DMS153 treated with DMSO at 0.1 percent for 48 hours (cell line): Measurements from ENCODE around the gene DKK3.

Experiments used
- DNase-seq: peaks from one replicate; lab custom pipeline; 2025; ENCODE audit not compliant: unreplicated experiment; lab: John Stamatoyannopoulos, UW

DKK3 gene

DNA sequence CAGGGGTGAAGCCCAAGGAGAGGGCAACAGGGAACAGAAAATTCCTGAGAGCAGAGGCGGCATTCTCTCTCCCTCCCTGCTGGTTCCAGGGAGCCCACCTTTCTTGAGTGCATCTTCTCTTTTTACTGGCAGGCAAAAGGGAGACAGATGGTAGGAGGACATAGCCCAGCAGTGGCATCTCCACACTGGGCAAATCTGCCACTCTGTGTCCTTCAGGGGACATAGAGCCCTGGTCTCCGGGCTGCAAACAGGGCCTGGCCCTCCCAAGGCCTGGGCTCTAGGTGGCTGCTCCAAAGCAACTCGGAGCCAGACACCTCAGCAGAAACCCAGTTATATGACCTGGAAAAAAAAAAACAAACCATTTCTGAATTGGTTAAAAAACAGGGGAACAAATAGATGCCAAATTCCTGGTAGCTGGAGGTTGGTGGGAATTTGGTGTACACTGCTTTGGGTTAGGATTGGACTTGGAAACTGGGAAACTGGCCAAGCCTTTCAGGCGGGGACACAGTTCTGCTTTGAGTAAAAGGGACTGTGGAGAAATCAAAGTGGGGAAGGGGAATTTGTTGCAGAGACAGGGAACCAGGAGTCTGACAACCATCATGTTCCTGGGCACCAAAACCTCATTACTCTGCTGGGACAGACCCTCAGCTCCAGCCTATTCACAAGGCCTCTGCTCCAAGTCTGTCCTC, 23.6 kb upstream of the DKK3 start:
- DNase-seq: no peak

DNA sequence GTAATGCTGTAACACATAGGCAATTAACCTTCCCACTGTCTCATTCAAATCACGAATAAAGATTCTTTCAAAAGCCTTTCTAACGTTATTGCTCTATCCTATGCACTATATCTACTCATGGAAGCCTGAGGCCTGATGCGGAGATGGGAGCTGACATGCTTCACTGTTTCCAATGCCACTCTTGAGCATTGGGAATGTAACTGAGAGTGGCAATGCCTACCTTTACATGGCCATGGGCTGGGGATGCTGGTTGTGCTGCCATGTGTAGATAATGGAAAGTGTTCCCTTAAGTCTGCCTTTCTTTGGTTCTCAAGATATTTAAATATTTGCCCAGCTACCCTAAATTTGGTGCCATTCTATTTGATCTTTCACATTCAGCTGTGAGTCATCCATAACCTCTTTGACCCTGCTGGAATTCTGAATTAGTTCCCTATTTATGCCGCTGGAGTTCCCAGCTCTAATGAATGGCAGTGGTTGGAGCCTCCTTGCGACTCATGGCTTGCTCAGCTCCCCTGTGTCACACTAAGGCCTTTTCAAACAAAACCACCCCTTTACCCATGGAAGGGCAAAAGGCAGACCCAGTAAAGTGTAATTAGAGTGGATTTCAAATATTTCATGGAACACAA, 21.4 kb upstream of the DKK3 start:
- DNase-seq: no peak

DNA sequence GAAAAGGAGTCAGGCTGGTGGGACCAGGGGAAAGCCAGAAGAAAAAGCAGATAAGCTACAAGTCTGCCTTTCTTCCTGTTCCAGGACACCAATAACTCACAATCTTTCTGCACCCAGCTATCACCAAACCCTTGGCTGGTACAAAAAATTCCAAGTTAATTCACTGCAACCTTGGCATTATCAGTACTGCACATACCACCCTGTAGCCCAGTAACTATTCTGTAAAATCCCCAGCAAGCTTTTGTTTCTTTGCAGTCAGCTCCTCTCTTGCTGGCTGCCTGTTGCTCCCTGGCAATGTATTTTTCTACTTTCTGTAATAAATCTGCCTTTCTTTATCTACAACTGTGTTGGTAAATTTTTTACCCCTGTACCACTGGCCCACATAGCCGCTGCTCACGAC, 20.7 kb upstream of the DKK3 start:
- no peak for DNase-seq

DNA sequence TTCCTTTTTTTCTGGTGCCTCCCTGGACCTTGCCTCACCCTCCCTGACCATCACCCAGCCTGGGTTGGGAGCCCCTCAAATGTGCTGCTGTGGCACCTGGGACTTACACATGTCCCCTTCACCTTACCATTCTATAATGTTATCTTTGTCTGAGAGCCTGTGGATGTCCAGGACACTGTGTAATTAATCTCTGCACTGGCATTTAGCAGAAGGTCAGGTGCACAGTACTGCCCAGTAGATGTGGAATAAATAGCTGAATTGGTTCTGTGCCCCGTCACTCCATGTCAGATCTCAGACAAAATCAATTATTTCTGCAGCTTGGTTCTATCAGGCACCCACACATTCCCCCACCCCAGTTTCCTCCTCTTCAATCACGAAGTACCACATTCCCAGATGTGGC, 19.9 kb upstream of the DKK3 start:
- no peak for DNase-seq

DNA sequence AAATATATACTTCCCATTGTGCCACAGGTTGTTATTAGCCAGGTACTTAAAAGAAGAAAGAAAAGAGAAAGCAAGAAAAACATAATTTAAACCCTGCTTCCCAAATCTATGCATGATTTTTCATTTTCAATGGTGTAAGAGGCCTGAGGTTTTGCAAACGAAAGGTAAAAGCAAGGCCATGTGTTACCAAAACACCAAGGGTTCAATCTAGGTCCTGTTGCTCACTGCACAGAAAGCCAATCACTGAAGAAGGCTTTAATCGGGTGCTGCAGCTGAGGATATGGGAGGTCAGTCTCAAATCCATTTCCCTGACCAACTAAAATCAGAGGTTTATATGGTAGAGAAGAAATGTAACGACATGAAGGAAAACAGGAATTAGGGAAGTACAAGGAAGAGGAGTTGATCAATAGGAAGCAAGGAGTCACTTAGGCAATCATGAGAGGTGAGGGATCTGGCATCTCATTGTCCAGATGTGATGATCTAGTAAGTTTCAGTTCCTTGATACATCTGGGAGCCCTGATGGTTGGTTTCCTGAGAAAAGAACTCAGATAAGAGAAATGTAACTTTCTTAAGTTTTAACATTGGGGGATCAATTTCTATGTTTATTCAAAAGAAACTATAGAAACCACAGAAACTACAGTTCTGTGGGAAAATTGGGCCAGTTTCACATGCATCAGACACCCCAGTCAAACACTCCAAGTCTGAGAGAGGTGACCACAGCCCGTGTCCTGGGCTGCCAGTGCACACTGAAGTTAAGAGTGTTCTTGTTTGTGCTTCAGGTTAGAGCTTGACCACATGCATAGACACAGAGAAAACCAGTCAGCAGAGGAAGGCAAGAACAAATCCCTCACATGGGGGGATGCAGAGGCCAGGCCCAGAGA, 18.1 kb upstream of the DKK3 start:
- no peak for DNase-seq

DNA sequence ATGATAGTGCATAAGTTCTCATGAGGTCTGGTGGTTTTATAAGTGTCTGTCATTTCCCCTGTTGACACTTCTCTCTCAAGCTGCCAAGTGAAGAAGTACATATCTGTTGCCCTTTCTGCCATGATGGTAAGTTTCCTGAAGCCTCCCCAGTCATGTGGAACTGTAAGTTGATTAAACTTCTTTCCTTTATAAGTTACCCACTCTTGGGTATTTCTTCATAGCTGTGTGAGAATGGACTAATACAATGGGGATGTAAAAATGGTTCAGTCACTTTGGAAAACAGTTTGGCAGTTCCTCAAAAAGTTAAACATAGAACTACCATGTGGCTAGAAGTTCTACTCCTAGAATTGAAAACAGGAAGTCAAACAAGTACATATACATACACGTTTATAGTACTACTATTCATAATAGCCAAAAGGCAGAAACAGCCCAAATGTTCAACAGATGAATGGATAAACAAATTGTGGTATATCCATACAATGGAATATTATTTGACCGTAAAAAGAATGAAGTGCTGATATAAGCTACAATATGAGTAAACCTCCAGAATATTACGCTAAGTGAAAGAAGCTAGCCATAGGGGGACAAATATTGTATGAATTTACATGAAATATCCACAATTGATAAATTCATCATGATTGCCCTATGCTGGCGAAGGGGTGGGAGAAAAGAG, 16.0 kb upstream of the DKK3 start:
- no peak for DNase-seq

DNA sequence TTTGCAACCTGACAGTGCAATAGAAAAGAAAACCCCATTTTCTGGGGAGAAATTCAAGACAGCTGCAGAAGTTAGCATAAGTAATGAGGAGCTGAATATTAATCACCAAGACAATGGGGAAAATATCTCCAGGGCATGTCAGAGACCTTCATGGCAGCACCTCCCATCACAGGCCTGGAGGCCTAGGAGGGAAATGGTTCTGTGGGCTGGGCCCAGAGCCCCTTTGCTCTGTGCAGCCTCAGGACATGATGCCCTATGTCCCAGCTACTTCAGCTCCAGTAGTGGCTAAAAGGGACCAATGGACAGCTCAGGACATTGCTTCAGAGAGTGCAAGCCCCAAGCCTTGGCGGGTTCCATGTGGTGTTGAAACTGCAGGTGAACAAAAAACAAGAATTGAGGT, 14.6 kb upstream of the DKK3 start:
- no peak for DNase-seq

DNA sequence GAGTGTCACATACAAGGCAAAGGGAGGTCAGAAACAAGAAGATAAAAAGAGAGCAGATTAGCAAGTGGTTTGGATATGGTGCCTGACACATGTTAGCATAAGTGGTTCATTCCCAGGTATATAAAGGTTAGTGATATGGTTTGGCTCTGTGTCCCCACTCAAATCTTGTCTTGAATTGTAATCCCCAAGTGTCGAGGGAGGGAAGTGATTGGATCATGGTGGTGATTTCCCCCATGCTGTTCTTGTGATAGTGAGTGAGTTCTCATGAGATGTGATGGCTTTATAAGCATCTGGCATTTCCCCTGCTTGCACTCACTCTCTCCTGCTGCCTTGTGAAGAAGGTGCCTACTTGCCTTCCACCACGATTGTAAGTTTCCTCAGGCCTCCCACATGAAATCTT, 12.1 kb upstream of the DKK3 start:
- no peak for DNase-seq

DNA sequence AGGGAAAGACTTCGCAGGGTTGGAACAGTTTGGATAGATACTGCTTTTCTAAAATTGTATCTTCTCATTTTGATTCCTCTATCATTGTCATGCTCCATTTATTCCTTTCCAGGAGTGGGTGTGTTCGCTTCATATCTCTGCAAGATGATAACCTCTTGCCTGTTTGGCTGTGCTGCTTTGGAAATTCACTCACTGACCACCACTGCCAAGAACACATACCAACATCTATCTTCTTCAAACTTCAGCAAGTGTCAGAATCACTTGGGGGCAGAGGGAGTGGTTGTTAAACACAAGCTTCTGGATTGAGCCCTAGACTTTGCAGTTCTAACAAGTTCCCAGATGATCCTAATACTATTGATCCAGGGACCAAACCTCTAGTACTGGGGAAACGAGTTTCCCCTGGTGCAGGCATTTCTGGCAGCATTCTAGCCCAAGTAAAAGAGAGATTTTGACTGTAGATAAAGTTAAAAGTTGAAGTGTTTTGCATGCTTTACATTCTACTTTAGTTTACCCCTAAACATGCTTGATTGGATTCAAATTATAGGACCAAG, 11.5 kb upstream of the DKK3 start:
- DNase-seq: no peak

DNA sequence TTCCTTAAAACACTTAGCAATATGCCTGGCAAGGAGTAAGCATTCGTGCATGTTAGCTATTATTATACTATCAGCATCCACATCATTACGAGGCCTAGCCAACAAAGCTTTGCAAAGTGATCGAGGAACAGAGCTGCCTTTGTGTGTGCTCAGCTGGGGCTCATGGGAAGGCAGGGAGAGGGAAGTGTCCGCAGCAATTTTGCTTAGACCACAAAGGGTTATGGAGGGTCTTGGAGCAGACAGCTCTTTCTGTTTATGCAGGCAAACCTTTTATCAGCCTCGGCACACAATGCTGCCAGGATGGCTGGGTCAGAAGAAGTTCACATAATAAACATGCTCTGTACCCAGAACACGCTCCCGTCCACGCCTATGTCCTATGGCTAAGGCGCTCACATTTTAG, 10.9 kb upstream of the DKK3 start:
- DNase-seq: no peak

DNA sequence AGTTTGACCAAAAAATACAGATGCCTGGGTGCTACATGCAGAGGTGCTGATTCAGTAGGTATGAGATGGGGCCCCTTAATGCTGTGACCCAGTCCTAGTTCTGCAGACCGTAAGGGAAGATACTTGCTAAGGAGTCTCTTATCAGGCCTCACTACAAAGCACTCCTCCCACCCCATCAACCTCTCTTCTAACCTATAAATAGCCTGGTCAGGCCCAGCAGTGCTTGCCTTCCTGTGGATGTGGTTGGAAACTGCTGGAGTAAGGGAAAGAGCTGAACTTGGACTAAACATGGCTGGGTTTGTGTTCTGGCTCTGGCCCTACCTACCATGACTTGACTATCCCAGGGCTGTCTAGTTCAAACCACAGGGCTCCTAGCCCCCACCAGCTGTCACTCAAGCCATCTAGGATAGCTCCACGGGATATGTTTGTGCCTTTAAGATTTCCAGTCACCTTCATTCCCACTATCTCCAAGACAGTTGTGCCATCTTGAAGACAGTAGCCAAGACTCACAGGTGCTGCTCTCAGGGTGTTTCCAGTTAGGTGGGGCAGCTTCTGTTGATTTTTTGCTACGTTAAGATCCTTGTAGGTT, 9.5 kb upstream of the DKK3 start:
- no peak for DNase-seq

DNA sequence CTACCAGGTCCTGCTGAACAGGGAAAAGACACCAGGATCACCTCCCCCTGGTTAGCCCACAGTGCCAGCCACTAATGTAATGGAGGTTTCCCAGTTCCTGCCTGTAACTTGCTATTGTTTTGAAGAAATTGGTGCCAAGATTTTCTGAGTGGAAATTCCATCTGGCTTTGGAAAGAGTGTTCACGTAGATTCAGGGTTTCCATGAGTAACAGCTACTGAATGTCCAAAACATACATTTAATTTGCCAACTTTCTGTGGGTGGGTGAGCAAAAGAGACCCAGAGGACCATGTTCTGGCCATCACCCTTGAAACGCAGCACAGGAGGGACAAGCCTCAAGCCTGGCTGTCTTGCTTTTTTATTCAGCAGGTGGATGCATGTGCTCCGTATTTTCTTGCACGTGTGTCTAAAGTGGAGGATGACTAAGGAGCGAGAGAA, 8.8 kb upstream of the DKK3 start:
- no peak for DNase-seq

DNA sequence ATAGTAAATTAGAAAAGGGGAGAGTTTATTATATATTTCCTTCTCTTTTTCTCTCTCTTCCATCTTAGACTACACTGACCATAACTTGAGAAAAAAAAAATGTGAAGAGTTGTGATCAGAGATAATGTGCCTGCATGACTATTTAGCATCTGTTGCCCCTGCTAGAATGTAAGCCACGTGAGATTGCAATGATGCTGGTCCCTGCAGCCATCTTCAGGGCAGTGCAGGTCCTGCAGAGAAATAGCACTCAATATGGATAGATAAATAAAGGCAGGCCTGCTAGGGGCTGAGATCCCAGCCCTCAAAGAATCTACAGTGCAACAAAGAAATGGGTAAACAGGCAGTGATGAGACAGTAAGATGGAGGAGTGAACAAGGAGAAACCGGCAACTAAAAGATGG, 7.8 kb upstream of the DKK3 start:
- no peak for DNase-seq

DNA sequence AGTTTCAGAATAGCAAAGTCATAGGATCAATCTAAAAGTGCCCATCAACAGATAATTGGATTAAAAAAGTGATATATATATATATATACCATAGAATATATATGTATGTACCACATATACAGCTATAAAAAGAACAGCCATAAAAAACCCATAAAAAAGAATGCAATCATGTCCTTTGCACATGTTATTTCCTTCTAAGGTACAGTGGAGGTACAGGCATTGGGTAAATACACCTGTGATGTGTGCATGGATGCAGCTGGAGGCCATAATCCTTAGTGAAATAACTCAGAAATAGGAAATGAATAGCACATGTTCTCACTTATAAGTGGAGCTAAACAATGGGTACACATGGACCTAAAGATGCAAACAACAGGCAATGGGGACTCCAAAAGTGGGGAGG, 7.1 kb upstream of the DKK3 start:
- no peak for DNase-seq

DNA sequence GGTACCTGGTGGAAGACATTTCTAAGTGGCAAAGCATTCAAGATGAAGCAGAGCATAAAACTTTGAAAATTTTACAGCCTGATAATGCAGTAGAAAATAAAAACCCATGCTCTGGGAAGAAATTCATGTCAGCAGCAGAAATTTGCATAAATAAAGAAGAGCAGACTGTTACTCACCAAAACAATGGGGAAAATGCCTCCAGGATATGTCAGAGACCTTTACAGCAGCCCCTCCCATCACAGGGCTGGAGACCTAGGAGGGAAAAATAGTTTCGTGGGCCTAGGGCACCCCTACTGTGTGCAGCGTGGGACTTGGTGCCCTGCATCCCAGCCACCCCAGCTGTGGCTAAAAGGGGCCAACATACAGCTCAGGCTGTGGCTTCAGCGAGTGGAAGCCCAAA, 5.4 kb upstream of the DKK3 start:
- DNase-seq: no peak

DNA sequence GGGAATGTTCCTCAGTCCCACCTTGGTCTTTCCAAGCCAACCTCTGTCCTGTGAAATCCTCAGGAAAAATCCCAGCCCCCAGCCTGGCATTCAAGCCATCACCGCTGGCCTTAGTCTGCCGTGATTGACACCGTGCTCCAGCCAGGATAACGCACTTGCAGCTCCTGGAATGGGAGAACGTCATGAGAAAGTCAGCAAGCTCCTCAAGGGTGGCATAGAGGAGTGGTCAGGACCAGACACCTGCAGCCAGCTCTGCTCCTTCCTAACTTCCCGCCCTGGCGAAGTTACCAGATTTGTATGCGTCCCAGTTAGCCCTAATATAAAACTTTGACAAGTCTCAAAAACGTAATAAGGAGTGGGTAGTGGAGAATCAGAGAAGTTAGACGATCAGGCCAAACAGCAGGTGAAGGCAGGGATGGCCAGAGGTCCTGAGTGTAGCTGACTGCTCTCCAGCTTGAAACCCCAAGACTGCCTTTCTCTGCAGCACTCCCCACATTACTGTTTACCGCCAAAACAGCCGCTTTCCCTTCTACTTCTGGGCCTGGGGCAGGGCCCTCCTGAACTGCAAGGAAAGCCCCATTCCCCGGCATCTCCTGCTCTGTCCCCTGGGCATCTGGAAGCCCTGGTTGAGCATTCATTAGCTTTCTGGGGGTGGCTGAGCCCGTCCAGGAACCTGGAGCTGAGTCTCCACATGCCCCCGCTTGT, 1.3 kb upstream of the DKK3 start:
- DNase-seq: no peak

DNA sequence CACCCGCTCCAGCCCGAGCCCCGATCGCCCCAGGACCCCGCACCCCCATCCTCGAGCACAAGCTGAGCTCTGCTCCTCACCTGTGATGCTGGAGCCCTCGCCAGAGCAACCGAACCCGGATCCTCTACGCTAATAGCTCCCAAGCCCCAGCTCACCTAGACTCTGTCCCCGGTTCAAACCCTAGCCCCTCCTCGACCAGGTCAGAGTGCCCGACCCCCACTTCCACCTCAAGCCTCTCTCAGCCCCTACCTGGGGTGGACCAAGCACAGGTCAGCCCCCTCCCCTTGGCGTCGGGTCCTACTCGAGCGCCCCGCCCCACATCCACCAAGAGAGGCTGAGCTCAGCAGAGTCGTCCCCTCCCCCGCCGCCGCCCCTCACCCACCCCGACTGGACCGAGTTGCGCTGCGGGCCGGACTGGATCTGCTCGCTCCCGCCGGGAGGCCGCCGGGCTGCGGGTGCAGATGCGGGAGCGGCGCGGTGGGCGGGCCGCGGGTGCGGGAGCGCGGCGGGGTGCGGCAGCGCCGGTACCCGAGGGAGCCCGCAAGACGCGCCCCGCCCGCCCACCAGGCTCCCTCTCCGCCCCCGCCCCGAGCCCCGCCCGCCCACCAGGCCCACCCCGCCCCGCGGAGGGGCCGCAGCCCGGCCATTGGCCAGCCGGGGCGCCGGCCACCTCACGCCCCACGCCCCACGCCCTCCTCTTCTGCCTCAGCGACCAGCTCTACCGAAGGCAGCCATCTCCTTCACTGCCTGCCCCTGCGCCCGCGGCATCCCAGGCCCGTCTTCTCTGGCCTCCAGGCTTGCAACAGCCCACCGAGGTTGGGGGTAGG, 577 bp upstream of the DKK3 start:
- DNase-seq: no peak

DNA sequence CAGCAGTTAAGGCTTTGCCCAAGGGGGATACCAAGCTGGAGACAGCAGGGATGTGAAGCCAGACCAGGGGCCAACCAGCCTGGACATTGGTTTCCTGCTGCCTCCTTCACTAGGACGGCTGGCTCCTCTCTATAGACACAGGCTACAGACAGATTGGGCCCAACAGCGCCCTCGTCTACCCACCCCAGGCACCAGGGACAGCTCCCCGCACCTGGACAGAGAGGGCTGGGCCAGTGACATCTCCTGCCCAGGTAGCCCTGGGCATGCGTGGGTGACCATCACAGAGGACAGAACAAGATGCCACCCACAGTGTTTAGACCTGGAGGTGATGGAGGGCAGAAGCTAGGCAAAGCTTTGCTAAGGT, 1.2 kb downstream of the DKK3 start:
- DNase-seq: no peak

DNA sequence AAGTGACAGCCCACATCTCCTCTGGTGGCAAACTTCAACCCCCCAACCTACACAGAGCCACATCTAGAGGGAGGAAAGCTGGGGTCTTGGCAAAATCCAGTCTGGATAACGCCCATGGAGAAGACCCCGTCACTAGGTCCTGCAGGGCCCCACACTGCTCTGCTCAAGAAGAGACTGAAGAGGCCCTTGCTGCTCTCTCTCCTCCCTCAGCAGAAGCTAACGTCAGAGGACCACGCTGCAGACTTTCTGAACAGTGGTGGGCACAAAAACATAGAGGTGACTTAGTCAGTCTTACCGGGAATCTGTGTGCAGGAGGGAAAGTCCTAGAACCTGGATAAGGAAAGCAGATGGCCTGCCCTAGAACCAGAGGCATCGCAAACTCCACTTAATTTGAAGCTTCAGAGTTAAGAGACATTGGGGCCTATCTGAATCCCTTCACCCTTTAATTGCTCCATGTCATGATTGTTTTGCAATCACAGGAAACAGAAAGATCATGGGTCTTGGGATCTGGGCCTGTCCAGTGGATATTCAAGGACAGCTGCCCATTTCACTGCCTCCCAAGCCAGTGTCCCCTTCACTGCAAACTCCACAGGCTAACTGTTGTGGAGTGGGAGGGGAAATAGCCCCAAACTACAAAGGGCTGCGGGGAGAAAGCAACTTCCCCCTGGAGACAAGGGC, 1.7 kb downstream of the DKK3 start:
- DNase-seq: no peak
